HG02973 (cell line): ENCODE measurements around the gene SLC25A11.
"Not testable (repeated sequence)": the region's sequence is repeated elsewhere in the genome, so short reads cannot be mapped to it uniquely, and the experiment has no call there.

Source experiments
- ATAC-seq: cut with Tn5 transposase; IDR thresholded peaks from one replicate; pipeline ENCODE4 v1.9.1; 2021; ENCODE audit warnings: moderate library complexity; ENCODE audit not compliant: unreplicated experiment

SLC25A11 gene

GRCh38 chr17:4945176-4945943 is 5.5 kb upstream of the SLC25A11 start:
- ATAC-seq = no peak

- ATAC-seq = no peak
Observed at GRCh38 chr17:4944554-4945175, 4.8 kb upstream of the SLC25A11 start.

- no peak for ATAC-seq
Observed at GRCh38 chr17:4944163-4944553, 4.3 kb upstream of the SLC25A11 start.

- ATAC-seq = no peak
Observed at GRCh38 chr17:4942760-4943508, 3.1 kb upstream of the SLC25A11 start.

- ATAC-seq = no peak
Observed at GRCh38 chr17:4941319-4941610, 1.4 kb upstream of the SLC25A11 start.

GRCh38 chr17:4940555-4941318 is 891 bp upstream of the SLC25A11 start:
- peak; percentile 4 for ATAC-seq

GRCh38 chr17:4939546-4939795 is 375 bp downstream of the SLC25A11 start:
- ATAC-seq = peak; percentile 7

GRCh38 chr17:4938688-4939545 is 929 bp downstream of the SLC25A11 start:
- no peak for ATAC-seq

- ATAC-seq = no peak
Observed at GRCh38 chr17:4938069-4938491, 1.8 kb downstream of the SLC25A11 start.

GRCh38 chr17:4937553-4937952 is 2.3 kb downstream of the SLC25A11 start:
- ATAC-seq = no peak

- ATAC-seq = no peak
Observed at GRCh38 chr17:4936436-4936835, 3.4 kb downstream of the SLC25A11 start.

- no peak for ATAC-seq
Observed at GRCh38 chr17:4935650-4936049, 4.2 kb downstream of the SLC25A11 start.

GRCh38 chr17:4934173-4934979 is 5.5 kb downstream of the SLC25A11 start:
- no peak for ATAC-seq

- ATAC-seq = no peak
Observed at GRCh38 chr17:4933646-4934045, 6.2 kb downstream of the SLC25A11 start.

- no peak for ATAC-seq
Observed at GRCh38 chr17:4932756-4933155, 7.1 kb downstream of the SLC25A11 start.

GRCh38 chr17:4931963-4932362 is 7.9 kb downstream of the SLC25A11 start, which contains the start of gene GP1BA:
Gene GP1BA (plus strand): TSS chr17:4932277. CDS start chr17:4932605, 328 bp downstream.
- no peak for ATAC-seq

GRCh38 chr17:4928881-4929280 is 11.0 kb downstream of the SLC25A11 start:
- no peak for ATAC-seq

- ATAC-seq = not testable (repeated sequence)
Observed at GRCh38 chr17:4926577-4927335, 13.1 kb downstream of the SLC25A11 start.

- no peak for ATAC-seq
Observed at GRCh38 chr17:4921320-4921719, 18.5 kb downstream of the SLC25A11 start.
